ENCODE data around the gene CYP2E1.
"Not testable (repeated sequence)": the region's sequence is repeated elsewhere in the genome, so short reads cannot be mapped to it uniquely, and the experiment has no call there.

DNA sequence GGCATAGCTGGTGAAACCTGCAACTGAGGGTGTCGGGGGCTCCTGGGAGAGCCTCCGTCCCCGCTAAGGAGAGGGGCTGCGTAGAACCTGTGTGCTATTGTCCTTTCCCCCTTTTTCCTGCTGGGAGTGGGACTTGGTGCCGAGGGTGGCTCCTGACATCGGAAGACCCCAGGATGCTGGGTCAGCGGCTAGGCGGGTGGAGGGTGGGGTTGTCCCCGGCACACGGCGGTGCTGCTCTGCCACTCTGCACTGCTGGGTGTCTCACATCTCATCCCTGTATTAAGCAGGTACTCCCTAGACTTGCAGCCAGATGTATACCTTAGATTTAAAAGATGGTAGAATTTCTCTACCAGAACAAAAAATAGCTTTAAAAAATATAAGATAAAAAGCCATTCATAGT, 44.9 kb downstream of the CYP2E1 start:
- not testable (repeated sequence) for TF ChIP-seq POLR2A, CTCF (IDR thresholded peaks at IDR 0.05)
